Esophagus muscularis mucosa (tissue), 2 donors: ENCODE results near the gene ASAP2.

ENCODE experiments used
- POLR2A ChIP-seq: fragments of 450-650 bp; IDR thresholded peaks from one replicate; pipeline ENCODE4 v1.6.1; 2017; ENCODE audit warnings: antibody characterized with exemption, moderate library complexity, mild to moderate bottlenecking, low read depth
- POLR2AphosphoS5 ChIP-seq, 2 donors: sonication (generic); formaldehyde crosslinking; IDR thresholded peaks; one replicate each; pipeline ENCODE4 v1.6.1; 2017; ENCODE audit warnings: antibody characterized with exemption in 2 of 2

DNA sequence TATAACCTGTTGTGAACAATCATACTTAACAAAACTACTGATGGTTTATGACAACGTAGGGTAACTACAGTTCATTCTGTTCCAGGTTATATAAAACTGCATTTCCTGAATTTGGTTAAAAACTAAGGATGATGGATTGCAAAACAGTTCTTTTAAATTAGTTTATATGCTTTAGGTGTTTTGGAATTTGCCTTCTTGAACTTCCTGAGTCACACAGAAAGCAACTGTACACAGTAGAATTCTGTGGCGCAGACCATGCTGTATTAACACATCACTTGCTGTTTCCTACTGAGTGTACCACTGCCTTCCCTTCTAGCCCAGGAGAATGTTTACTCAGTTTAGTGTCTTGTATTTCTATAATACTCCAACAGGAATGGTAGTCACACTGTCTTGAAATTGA lies 197.3 kb downstream of the ASAP2 start:
- TF ChIP-seq POLR2A (no peak), POLR2AphosphoS5 (IDR thresholded peaks at IDR 0.05) (no peak)
